Measurements from ENCODE around the gene PFKFB3. TPM values are rescaled to one million over a fixed set of nuclear protein-coding genes. Genes with fewer than 3 reads are reported as not detected.

The PFKFB3 gene
- total RNA-seq, 1 donor from 2014 or later: 52.4 TPM

DNA sequence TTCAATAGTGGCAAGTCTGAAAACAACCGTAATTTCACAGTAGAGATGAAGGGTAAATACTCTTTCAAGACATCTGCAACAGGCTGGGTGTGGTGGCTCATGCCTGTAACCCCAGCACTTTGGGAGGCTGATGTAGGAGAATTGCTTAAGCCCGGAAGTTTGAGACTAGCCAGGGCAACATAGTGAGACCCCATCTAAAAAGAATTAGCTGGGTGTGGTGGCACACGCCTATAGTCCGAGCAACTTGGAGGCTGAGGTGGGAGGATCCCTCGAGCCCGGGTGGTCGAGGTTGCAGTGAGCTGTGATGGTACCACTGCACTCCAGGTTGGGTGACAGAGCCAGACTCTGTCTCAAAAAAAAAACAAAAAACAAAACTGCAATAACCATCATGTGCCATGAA is 71.8 kb downstream of the PFKFB3 start:
- H3K4me1 Mint-ChIP-seq (ENCODE audit: low read depth, unreplicated experiment): peaks cover 18% of the 10 kb centered on the region
- Histone ChIP-seq H3K4me1 (ENCODE audit: insufficient read depth, low read length) (peaks cover 12% of the 10 kb centered on the region), H2AFZ (ENCODE audit: low read depth, low read length) (no peak overlapping the region), H3K79me2 (ENCODE audit: insufficient read depth, low read length) (no peaks in the 10 kb centered on the region), H4K20me1 (ENCODE audit: insufficient read depth, low read length) (no peaks in the 10 kb centered on the region), H3K9me3 (ENCODE audit: insufficient read depth, low read depth, low read length) (no peaks in the 10 kb centered on the region), H3K4me3 (ENCODE audit: insufficient read depth, low read depth, low read length) (peak overlapping the region; percentile 35), H3K27me3 (ENCODE audit: insufficient read depth, low read length) (no peaks in the 10 kb centered on the region), H3K4me2 (ENCODE audit: low read length) (peak overlapping the region; percentile 76), H3K9ac (ENCODE audit: low read length) (peak overlapping the region; percentile 71), H3K36me3 (ENCODE audit: insufficient read depth, low read length) (no peaks in the 10 kb centered on the region), H3K27ac (ENCODE audit: low read depth, low read length) (peak overlapping the region; percentile 90)
- peaks cover 2% of the 10 kb centered on the region for H3K36me3 Mint-ChIP-seq (ENCODE audit: low read depth, unreplicated experiment)
- no peak for TF ChIP-seq EZH2 (IDR thresholded peaks at IDR 0.05; ENCODE audit: insufficient read depth, low read length)
- TF ChIP-seq, protein P1, sequence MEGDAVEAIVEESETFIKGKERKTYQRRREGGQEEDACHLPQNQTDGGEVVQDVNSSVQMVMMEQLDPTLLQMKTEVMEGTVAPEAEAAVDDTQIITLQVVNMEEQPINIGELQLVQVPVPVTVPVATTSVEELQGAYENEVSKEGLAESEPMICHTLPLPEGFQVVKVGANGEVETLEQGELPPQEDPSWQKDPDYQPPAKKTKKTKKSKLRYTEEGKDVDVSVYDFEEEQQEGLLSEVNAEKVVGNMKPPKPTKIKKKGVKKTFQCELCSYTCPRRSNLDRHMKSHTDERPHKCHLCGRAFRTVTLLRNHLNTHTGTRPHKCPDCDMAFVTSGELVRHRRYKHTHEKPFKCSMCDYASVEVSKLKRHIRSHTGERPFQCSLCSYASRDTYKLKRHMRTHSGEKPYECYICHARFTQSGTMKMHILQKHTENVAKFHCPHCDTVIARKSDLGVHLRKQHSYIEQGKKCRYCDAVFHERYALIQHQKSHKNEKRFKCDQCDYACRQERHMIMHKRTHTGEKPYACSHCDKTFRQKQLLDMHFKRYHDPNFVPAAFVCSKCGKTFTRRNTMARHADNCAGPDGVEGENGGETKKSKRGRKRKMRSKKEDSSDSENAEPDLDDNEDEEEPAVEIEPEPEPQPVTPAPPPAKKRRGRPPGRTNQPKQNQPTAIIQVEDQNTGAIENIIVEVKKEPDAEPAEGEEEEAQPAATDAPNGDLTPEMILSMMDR (IDR thresholded peaks at IDR 0.05; ENCODE audit: insufficient read depth, low read depth, low read length): no peak
- H3K9me3 Mint-ChIP-seq (ENCODE audit: unreplicated experiment): peaks cover 4% of the 10 kb centered on the region
- DNase-seq (ENCODE audit: low read depth) (no peak), FAIRE-seq (no peak)
- H3K27ac Mint-ChIP-seq (ENCODE audit: unreplicated experiment): no peak overlapping the region
- H3K27me3 Mint-ChIP-seq (ENCODE audit: low read depth, unreplicated experiment): no peaks in the 10 kb centered on the region
- H3K4me3 Mint-ChIP-seq (ENCODE audit: unreplicated experiment): no peak overlapping the region

GRCh38 chr10:6275022-6275997 is 72.6 kb downstream of the PFKFB3 start:
- Histone ChIP-seq H4K20me1 (ENCODE audit: insufficient read depth, low read length) (no peaks in the 10 kb centered on the region), H2AFZ (ENCODE audit: low read depth, low read length) (peak overlapping the region; percentile 65), H3K9me3 (ENCODE audit: insufficient read depth, low read depth, low read length) (no peaks in the 10 kb centered on the region), H3K36me3 (ENCODE audit: insufficient read depth, low read length) (no peaks in the 10 kb centered on the region), H3K27me3 (ENCODE audit: insufficient read depth, low read length) (no peaks in the 10 kb centered on the region), H3K4me1 (ENCODE audit: insufficient read depth, low read length) (peaks cover 17% of the 10 kb centered on the region), H3K9ac (ENCODE audit: low read length) (peak overlapping the region; percentile 71), H3K4me2 (ENCODE audit: low read length) (peak overlapping the region; percentile 76), H3K27ac (ENCODE audit: low read depth, low read length) (peak overlapping the region; percentile 90), H3K4me3 (ENCODE audit: insufficient read depth, low read depth, low read length) (peak overlapping the region; percentile 35), H3K79me2 (ENCODE audit: insufficient read depth, low read length) (no peaks in the 10 kb centered on the region)
- TF ChIP-seq EZH2 (IDR thresholded peaks at IDR 0.05; ENCODE audit: insufficient read depth, low read length): no peak
- TF ChIP-seq, protein P1 (IDR thresholded peaks at IDR 0.05; ENCODE audit: insufficient read depth, low read depth, low read length): no peak
- H3K27ac Mint-ChIP-seq (ENCODE audit: unreplicated experiment): peak overlapping the region; percentile 99
- DNase-seq (ENCODE audit: low read depth): peak; percentile 99
- H3K4me1 Mint-ChIP-seq (ENCODE audit: low read depth, unreplicated experiment): peaks cover 23% of the 10 kb centered on the region
- peak; percentile 97 for FAIRE-seq
- H3K9me3 Mint-ChIP-seq (ENCODE audit: unreplicated experiment): peaks cover 4% of the 10 kb centered on the region
- H3K4me3 Mint-ChIP-seq (ENCODE audit: unreplicated experiment): peak overlapping the region; percentile 65
- H3K27me3 Mint-ChIP-seq (ENCODE audit: low read depth, unreplicated experiment): no peaks in the 10 kb centered on the region
- peaks cover 2% of the 10 kb centered on the region for H3K36me3 Mint-ChIP-seq (ENCODE audit: low read depth, unreplicated experiment)

Measured in astrocyte (in vitro differentiated cells and primary cell).